GM21360 (cell line): ENCODE measurements around the gene CD84.
"Not testable (repeated sequence)": the region's sequence is repeated elsewhere in the genome, so short reads cannot be mapped to it uniquely, and the experiment has no call there.

Source experiments
- ATAC-seq: cut with Tn5 transposase; IDR thresholded peaks from one replicate; pipeline ENCODE4 v1.9.1; 2021; ENCODE audit warnings: mild to moderate bottlenecking, moderate library complexity; ENCODE audit not compliant: unreplicated experiment

The CD84 gene

DNA sequence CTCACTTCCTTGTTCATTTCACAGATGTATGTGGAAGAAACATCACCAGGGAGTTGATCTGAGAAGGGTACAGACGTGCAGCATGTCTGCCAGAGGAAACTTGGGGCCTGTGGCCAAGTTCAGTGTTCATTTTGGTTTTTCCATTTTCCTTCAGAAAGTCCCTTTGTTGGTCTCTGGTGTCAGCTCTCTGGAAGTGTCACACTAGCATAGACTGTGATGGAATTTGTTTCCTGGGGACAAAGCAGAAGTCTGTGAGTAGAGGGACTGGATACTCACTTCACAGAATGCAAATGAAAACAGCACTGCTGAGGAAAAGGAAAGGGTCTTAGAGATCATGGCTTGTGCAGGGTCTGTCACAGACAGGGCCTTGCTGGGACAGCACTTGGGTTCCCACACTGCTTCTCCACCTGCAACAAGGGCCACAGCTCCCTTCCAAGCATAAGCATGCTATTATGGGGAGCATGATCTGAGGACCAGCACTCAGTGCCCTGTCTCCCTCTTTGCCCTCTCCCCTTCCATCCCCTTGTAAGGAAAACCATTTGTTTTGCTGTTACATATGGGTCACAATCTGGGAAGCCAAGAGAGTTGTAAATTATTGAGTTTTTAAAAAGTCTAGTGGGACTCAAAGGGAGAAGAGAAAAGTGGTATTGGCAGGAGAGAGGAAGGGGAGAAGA lies 31.4 kb upstream of the CD84 start:
- ATAC-seq: no peak

DNA sequence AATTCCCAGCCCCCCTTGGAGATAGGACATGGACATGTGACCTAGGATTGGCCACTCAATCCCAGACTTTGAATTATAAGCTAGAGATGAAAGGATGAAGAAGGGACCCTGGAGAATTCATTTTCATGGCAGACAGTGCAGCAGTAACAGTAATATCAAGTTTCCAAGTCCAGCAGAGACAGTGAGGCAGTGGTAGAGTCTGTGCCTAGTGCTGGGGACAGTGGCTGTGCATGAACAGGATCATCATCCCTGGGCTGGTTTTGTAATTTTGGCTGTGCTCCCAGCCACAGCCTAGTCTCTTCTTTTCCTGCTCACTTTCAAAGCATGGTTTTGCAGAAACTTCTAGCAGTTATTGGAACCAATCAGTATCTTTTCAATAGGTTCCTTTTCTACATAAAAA lies 29.6 kb upstream of the CD84 start:
- no peak for ATAC-seq

DNA sequence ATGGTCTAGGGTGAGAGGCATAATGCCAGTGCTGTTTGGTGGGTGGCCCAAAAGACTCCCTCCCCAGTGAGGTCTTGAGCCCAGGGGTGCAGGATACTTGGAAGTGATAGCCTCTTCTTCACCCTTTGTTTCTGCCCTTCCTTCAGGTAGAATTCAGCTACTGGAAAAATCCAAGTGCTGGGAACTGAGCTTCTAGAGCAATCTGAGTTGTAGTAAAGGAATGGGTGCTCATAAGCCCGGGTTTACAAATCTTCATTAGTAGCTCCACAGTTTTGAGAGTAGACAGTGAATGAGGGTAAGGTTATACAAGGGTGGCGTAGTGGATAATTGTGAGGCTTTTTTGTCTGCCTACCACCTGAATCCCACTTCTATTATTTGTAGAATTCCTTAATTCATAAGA lies 29.2 kb upstream of the CD84 start:
- no peak for ATAC-seq

DNA sequence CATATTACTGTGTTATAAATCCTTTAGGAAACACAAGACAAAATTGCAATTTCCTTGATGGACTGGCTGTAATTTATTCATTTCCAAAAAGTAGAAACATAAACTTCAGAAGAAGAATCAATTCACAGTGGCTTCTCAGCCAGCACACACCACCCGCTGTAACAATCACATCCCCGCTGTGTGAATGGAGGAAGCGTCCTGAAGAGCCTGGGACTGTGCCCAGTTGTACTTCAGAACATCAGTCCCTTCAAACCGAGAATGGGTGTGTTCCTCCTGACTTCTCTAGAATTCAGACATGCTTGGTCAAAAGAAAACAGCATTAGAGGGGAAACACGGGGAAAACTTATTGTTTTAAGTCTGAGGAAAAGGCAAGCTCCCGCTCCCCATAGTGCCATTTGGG lies 28.8 kb upstream of the CD84 start:
- ATAC-seq: no peak

DNA sequence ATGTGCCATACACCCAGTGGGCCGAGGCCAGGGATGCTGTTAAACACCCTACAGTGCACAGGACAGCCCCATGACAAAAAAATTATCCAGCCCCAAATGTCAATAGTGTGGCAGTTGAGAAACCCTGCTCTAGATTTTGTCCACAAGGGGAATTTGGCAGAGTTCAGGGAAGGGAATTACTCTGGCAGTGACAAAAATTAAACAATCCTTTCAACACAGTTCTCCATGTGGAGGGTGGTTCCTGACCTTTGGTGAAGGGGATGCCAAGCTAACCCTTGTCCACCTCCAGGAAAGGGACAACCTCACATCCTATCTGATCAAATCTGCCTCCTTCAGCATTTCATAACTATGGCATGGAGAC lies 28.4 kb upstream of the CD84 start:
- ATAC-seq: no peak

DNA sequence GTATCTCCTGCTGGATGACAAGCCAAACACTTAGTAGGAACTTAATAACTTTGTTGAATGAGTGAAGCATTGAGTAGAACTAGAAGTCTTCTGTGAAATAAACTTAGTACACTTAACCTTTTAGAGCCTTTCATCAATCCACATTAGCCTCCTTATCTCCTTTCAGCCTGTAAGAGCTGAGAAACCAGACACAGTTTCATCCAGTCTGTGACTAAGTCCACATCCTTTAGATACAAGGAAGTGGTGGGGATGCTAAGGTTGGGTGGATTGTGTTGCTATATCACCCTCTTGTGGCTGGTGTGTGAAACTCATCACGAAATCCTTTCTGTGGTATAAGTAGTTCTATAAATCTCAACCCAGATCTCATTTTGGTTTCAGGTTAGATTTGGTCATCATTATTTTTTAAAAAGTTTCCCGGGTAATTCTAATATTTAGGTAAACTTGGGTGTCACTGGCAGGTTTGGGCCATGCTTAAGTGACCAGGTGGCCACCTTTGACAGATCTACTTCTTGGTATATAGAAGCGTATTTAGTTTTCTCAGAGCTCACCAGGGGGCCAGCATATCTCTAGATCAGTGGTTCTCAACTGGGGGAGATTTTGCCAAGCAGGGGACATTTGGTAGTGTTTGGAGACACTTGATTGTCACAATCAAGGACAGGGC lies 27.8 kb upstream of the CD84 start:
- ATAC-seq: peak; percentile 55

DNA sequence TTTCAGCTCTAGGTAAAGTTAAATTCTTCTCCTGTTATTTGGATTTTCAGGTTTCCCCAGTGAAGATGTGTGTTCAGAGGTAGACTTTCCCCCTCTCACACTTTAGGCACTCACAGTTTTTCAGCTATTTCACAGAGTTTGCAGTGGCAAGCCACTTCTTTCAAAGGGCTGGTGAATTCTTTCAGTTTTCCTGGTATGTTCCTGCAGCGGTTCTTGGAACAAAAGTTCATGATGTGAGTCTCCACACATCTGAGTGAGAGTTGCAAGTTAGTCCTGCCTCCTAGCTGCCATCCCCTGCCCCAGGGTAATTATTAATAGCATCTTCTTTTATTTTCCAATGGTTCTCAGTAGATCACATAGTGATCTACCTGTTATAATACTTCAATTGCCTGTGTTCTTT lies 27.3 kb upstream of the CD84 start:
- no peak for ATAC-seq

DNA sequence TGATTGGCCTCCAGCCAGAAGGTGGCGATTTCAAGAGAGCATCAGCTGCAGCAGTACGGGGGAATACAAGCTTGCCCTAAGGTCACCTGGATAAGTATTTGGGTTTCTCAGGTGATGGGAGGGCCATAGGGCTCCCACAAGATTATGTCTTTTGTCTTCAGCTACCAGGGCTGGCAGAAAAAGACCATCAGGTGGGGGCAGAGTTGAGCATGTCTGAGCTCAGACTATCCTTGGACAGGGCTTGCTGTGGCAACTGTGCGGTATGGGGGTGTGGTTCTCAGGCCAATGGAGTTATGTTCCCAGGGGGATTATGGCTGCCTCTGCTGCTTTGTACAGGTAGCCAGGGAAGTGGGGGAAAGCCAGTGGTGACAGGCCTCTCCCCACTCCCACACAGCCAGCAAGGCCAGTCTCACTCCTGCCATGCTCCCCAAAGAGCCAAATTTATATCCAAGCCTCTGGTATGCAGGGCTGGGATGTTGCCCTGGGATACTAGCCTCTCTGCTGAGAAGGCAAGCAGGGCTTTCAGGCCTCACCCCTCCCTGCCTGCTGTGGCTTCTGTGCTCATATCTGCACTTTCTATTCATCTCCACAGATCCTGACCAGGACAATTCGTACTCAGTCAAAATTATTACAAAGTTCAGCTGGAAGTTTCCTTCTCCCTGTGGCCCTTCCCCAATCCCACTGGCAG lies 26.6 kb upstream of the CD84 start:
- ATAC-seq: no peak

DNA sequence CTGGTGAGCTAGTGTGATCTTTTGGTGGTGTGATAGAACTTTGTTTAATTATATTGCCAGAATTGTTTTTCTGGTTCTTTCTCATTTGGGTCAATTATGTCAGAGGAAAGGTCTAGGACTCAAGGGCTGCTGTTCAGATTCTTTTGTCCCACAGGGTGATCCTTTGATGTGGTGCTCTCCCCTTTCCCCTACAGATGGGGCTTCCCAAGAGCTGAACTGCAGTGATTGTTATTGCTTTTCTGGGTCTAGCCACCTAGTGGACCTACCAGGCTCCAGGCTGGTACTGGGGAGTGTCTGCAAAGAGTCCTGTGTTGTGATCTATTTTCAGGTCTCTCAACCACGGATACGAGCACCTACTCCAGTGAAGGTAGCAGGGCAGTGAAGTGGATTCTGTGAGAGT lies 25.9 kb upstream of the CD84 start:
- ATAC-seq: no peak

DNA sequence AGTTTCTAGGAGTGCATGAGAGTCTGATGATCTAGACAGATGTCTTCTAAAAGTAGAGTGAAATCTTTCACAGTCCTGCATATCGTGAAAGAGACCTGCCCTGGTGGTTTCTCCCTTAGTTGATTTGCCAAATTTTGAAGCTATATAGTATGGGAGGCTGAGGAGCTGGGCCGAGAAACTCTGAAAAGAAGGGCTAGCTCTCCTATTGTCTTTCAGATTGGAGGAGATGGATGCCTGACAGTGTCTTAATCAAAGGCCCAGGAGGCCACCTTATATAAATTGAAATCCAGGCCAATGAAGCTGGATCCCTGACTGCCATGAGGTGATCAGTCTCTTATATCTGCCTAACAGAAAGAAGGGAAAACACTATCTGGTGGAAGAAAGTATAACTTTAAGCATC lies 18.4 kb upstream of the CD84 start:
- no peak for ATAC-seq

DNA sequence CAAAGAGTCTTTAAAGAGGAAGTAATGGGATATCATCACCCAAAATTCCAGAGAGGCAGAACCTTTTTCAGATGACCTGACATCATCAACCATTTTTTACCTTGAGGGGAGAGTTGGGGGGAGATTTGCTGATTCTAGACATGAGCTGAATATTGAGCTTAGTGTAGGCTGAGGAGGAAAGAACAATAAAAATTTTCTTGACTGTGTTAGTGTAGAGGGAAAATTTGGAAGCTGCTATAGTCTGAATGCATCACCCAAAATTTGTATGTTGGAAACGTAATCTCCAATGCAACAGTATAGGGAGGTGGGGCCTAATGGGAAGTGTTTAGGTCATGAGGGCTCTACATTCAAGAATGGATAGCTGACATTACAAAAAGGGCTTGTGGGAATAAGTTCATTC lies 17.8 kb upstream of the CD84 start:
- no peak for ATAC-seq

DNA sequence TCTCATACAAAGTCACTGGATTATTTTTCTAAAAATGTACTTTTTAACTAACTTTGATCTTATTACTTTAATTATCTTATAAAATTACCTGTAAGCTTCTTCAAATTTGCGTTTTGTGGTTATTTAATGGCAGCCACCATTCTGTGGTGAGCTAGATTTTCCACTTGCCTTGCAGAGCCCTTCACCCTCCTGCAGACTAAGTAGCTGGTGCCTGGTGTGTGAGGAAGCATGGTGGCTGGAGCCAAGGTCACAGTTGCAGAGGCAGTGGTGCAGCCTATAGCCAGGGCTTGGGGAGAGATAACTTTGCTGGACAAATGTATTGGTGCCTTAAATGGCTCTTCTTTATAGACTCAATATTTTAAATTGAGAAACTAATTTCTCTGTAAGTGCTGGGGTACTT lies 11.2 kb upstream of the CD84 start:
- no peak for ATAC-seq

DNA sequence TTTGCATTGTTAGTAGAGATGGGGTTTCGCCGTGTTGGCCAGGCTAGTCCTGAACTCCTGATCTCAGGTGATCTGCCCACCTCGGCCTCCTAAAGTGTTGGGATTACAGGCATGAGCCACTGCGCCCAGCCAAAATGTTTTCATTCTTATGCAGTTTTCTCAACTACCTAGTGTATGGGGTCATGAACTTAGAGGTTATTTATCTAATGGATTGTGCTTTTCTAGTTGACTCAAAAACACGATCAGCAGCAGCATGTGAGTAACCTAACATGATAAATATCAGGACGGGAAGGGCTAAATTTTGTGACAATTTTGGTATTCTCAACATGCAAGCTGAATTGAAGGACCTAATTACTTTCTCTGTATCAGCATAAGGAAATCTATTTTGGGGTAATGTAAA lies 9.2 kb upstream of the CD84 start:
- ATAC-seq: no peak

DNA sequence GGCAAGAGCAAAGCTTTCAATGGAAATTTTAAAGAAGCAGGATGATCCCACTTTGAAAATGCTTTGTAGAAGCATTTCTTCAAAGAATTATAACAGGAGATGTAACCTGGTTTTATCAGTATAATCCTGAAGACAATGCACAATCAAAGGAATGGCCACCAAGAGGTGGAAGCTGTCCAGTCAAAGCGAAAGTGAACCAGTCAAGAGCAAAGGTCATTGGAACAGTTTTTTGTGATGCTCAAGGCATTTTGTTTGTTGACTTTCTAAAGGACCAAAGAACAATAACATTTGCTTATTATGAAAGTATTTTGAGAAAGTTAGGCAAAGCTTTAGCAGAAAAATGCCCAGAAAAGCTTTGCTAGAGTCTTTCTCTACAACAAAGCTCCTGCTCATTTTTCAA lies 5.5 kb upstream of the CD84 start:
- ATAC-seq: no peak

DNA sequence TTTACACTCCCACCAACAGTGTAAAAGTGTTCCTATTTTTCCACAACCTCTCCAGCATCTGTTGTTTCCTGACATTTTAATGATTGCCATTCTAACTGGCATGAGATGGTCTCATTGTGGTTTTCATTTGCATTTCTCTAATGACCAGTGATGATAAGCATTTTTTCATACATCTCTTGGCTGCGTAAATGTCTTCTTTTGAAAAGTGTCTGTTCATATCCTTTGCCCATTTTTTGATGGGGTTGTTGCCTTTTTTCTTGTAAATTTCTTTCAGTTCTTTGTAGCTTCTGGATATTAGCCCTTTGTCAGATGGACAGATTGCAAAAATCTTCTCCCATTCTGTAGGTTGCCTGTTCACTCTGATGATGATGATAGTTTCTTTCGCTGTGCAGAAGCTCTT lies 3.7 kb upstream of the CD84 start:
- not testable (repeated sequence) for ATAC-seq

DNA sequence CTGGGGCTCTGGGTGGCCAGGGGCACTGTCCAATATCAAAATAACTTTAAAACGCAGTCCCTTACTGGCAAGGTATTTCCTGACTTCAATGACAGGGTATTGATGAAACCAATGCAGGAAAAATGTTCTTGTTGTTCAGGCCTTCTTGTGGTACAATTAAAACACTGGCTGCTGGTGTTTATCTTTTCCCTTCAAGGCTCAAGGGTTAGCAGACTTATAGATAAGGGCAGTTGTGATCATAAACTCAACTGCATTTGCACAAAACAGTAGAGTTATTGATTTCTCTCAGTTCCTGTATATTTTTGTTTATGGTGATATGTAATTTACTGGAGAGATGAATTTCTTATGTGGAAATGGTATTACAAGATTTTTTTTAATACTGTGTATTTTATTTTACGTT lies 2.7 kb upstream of the CD84 start:
- no peak for ATAC-seq

DNA sequence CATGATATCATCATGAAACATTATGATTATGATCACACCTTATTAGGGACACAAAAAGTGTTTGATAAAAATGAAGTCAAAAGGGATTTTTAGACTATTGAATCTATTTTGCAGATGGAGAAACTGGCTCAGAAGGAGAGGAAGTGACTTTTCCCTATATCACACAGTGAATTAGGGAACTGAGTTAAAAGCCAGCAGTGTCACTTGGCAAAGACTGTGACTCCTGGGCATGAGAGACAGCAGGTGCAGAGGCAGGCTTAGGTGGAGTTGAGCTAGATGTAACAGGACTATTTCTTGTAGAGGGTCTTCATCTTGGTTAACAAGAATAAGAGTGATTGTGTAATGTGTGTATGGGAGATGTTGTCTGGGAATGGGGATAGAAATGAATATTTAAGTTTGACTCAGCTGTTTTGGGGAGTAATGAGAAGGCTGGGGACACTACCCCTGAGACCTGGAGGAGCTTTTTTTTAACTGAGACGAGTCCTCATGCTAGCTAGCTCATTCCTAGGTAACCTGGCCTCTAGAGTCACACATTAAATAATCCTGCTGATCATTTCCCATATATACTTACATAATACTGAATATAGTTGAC lies 1.0 kb upstream of the CD84 start:
- ATAC-seq: no peak

DNA sequence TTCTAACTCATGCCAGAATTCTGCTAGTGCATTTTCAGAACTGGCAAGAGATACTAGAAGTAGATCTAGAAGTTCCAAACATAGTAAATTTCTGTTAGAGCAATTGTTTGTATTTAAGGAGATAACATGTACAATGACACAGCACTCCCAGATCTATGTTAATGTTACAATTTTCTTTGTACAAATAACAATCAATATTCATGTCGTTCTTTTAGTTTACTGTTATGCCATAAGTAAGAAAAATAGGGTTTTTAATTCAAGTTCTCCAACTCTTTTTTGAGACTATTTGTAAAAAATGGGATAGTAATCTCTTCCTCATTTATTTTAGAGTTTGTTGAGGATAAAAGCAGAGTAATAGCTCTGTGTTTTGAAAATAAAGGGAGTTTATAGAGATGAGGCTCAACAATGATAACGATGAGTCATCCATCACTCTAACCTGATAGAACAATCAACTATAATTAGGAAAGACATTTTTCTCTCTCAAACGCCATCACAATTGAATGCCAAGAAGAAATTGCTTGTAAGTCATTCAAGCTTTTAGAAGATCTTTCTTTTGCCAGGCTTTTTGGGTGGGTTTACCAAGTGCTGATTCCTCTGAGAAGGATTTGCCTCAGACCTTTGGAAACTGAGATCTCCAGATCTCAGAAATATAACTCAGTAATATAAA lies 638 bp downstream of the CD84 start:
- ATAC-seq: no peak

DNA sequence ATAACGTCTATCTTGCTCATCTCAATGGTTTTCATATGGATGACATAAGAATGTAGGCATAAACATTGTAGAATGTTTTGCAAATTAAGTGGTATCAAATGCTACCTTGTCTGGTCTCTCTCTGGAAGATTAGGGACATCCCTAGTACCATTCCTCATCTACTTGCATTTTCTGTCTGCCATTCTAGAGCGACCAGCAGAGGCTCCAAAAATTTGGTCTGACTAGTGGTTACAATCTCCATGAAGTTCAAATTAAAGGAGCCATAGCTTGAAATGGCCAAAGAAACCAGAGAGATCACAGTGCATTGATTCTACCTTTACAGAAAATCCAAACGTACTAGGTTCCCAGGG lies 1.1 kb downstream of the CD84 start:
- no peak for ATAC-seq

DNA sequence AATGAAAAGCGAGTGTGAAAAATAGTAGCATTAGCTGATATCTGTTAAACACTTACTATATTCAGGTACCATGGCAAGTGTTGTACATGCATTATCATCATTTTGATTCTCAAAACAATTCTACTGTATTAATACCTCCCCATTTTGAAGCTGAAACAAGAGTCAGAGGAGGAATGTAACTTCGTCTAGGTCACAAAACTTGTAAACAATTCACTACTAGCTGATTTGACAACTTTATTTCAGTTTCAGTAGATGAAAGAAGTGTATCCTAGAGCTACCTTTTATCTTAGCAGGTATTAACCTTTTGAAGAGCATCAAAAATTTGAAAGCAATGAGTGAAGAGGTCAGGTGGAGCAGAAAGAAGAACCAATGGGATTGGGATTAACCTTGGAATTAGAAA lies 1.6 kb downstream of the CD84 start:
- no peak for ATAC-seq

DNA sequence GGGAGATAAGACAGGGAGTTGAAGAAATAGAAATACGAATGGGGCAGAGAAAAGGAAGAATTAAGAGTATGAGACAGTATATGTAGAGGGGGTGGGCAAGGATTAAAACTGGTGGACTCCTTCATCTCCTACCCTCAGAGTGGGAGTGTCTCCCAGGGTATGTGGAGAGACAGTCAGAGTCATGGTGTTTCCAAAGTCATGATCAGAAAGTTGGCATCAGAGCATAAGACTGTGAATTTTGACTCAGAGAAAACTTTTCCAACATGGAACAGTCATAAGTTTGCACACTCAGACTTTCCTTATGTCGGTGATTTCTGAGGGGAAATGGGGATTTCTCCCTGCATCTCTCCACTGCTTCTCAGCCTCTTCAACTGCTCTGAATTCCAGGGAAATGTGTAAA lies 2.4 kb downstream of the CD84 start:
- ATAC-seq: no peak

DNA sequence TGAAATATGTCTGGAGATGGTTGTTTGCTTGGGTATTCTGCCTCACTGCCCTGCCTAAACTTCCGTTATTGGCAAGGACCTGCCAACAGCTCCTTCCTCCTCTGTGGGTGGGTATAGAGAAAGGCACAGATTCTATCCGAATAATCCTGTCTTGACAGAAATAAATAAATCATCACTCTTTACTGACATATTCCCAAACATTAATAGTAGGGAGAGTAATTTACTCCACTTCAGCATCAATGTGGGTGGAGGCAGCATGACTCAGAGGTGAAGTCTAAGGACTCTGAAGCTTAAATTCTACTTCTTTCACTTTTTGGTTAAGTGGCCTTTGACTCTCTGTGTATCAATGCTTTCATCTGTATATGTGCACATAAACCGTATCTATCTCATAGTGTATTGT lies 2.9 kb downstream of the CD84 start:
- no peak for ATAC-seq
